Osteoblast (primary cell): ENCODE data around the gene BRME1. TPM values are rescaled to one million over a fixed set of nuclear protein-coding genes. Genes with fewer than 3 reads are reported as not detected.
A peak's percentile ranks its signal among the peaks of the same experiment; 100 is the strongest.
"Not testable (repeated sequence)": the region's sequence is repeated elsewhere in the genome, so short reads cannot be mapped to it uniquely, and the experiment has no call there.

Experiments used
- DNase-seq: peaks from one replicate; pipeline ENCODE4 v3.0.0; 2011; ENCODE audit warnings: low spot score, mixed read lengths; ENCODE audit not compliant: insufficient read length; ENCODE audit errors: missing footprints
- H2AFZ ChIP-seq: 2 replicates; pipeline ENCODE4 v1.6.0; 2011; ENCODE audit warnings: mild to moderate bottlenecking, low read length
- H3K27ac ChIP-seq: 2 replicates; pipeline ENCODE4 v1.5.1; 2011; ENCODE audit warnings: mild to moderate bottlenecking, low read depth, low read length, moderate library complexity
- H3K27me3 ChIP-seq: 2 replicates; pipeline ENCODE4 v1.6.0; 2012; ENCODE audit warnings: mild to moderate bottlenecking, control low read depth, inconsistent platforms, low read length, moderate library complexity; ENCODE audit not compliant: insufficient read depth
- H3K36me3 ChIP-seq: 2 replicates; pipeline ENCODE4 v1.5.1; 2011; ENCODE audit warnings: mild to moderate bottlenecking, low read length, control low read depth, moderate library complexity; ENCODE audit not compliant: insufficient read depth
- H3K4me1 ChIP-seq: 2 replicates; pipeline ENCODE4 v1.5.1; 2011; ENCODE audit warnings: mild to moderate bottlenecking, low read length, control low read depth, moderate library complexity; ENCODE audit not compliant: insufficient read depth
- H3K4me2 ChIP-seq: 2 replicates; pipeline ENCODE4 v1.6.0; 2011; ENCODE audit warnings: mild to moderate bottlenecking, low read length; ENCODE audit not compliant: insufficient read depth
- H3K4me3 ChIP-seq: fragments of 200-600 bp; sonication (generic); 3 replicates; pipeline ENCODE4 v1.5.1; 2012; ENCODE audit warnings: mild to moderate bottlenecking, low read length, inconsistent platforms; ENCODE audit not compliant: insufficient read depth
- H3K79me2 ChIP-seq: 2 replicates; pipeline ENCODE4 v1.6.0; 2012; ENCODE audit warnings: mild to moderate bottlenecking, low read length, control low read depth, inconsistent platforms; ENCODE audit not compliant: insufficient read depth
- H3K9me3 ChIP-seq: 2 replicates; pipeline ENCODE4 v1.5.1; 2011; ENCODE audit warnings: low read depth, low read length, control low read depth
- H4K20me1 ChIP-seq: 2 replicates; pipeline ENCODE4 v1.6.0; 2012; ENCODE audit warnings: mild to moderate bottlenecking, low read length, control low read depth; ENCODE audit not compliant: insufficient read depth
- total RNA-seq: library from RNA; depleted of rRNA; stranded (reverse); fragments of >200 nt; gene quantifications from 2 replicates; pipeline ENCODE4 v1.2.3, GENCODE V29; 2012
- TF ChIP-seq, protein P1 (sequence below): IDR thresholded peaks from 2 replicates; pipeline ENCODE4 v1.5.1; 2011; ENCODE audit warnings: mild to moderate bottlenecking, low read depth, low read length, moderate library complexity; ENCODE audit errors: extremely low read depth

BRME1 gene
- total RNA-seq, 1 donor, result 0.72 TPM

DNA sequence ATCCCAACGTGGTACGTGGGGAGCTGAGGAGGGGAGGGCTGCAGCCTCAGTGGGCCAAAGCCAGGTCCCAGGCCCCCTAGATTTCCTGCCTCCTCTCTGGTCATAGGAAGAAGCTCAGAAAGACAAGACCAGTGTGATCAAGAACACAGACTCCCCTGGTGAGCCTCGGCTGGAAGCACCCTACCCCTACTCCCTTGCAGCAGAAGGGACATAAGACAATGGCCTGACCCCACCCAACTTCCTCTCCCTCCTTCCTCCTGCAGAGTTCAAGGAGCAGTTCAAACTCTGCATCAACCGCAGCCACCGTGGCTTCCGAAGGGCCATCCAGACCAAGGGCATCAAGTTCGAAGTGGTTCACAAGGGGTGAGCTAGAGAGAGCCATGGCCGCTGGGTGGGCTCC is 20.8 kb upstream of the BRME1 start:
- Histone ChIP-seq H2AFZ (no peak overlapping the region), H3K9me3 (no peaks in the 10 kb centered on the region), H4K20me1 (no peaks in the 10 kb centered on the region), H3K79me2 (no peaks in the 10 kb centered on the region), H3K4me3 (no peak overlapping the region), H3K4me2 (no peak overlapping the region), H3K27me3 (no peaks in the 10 kb centered on the region), H3K4me1 (no peaks in the 10 kb centered on the region), H3K27ac (no peak overlapping the region), H3K36me3 (peaks cover 45% of the 10 kb centered on the region)
- peak; percentile 78 for DNase-seq
- TF ChIP-seq, protein P1, sequence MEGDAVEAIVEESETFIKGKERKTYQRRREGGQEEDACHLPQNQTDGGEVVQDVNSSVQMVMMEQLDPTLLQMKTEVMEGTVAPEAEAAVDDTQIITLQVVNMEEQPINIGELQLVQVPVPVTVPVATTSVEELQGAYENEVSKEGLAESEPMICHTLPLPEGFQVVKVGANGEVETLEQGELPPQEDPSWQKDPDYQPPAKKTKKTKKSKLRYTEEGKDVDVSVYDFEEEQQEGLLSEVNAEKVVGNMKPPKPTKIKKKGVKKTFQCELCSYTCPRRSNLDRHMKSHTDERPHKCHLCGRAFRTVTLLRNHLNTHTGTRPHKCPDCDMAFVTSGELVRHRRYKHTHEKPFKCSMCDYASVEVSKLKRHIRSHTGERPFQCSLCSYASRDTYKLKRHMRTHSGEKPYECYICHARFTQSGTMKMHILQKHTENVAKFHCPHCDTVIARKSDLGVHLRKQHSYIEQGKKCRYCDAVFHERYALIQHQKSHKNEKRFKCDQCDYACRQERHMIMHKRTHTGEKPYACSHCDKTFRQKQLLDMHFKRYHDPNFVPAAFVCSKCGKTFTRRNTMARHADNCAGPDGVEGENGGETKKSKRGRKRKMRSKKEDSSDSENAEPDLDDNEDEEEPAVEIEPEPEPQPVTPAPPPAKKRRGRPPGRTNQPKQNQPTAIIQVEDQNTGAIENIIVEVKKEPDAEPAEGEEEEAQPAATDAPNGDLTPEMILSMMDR, result no peak

DNA sequence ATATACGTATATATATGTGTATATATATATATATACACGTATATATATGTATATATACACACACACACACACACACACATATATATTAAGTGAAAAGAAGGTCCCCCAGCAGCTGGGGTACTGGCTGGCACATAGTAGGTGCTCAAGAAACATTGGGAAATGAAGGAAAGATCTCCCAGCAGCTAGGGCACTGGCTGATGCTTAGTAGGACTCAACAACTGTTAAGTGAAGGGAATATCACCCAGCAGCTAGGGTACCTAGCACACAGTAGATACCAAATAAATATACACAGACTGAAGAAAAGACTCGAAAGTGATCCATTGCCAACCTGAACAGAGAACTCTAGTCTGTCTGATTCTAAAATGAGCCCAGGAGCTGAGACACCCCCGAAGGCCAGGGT is 20.1 kb upstream of the BRME1 start:
- TF ChIP-seq, protein P1, result no peak
- Histone ChIP-seq H3K36me3 (peaks cover 46% of the 10 kb centered on the region), H2AFZ (no peak overlapping the region), H3K27ac (no peak overlapping the region), H3K9me3 (no peaks in the 10 kb centered on the region), H3K4me1 (no peaks in the 10 kb centered on the region), H3K79me2 (no peaks in the 10 kb centered on the region), H4K20me1 (no peaks in the 10 kb centered on the region), H3K4me3 (no peak overlapping the region), H3K4me2 (no peak overlapping the region), H3K27me3 (no peaks in the 10 kb centered on the region)
- DNase-seq, result peak; percentile 74

DNA sequence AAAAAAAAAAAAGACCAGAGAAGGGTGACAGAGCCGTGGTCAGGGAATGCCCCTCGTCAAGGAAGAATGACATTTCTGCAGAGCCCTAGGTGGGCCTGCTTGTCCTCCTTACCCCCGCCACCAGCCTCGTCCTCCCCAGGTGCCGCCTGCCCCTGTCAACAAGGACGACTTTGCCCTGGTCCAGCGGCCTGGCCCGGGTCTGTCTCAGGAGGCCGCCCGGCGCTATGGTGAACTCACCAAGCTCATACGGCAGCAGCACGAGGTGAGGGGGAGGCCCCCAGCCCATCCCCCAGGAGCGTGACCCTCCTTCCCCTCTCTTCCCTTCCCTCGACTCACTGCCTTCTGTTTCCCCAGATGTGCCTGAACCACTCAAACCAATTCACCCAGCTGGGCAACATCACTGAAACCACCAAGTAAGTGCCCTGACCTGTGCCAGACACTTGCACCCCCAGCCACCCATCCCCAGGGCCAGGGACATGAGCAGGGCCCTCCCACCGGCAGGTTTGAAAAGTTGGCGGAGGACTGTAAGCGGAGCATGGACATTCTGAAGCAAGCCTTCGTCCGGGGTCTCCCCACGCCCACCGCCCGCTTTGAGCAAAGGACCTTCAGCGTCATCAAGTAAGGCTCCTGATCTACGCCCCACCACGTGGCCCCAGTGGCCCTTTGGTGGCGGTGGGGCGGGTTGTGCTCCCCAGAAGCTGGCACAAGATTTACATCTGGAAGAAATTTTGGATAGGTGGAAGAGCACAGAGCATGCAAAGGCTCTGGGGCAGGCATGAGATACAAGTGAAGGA is 17.5 kb upstream of the BRME1 start:
- Histone ChIP-seq H3K4me1 (no peaks in the 10 kb centered on the region), H2AFZ (no peak overlapping the region), H4K20me1 (no peaks in the 10 kb centered on the region), H3K4me2 (no peak overlapping the region), H3K36me3 (peaks cover 55% of the 10 kb centered on the region), H3K27ac (no peak overlapping the region), H3K27me3 (no peaks in the 10 kb centered on the region), H3K9me3 (no peaks in the 10 kb centered on the region), H3K79me2 (no peaks in the 10 kb centered on the region), H3K4me3 (no peak overlapping the region)
- TF ChIP-seq, protein P1, result no peak
- DNase-seq, result peak; percentile 78

DNA sequence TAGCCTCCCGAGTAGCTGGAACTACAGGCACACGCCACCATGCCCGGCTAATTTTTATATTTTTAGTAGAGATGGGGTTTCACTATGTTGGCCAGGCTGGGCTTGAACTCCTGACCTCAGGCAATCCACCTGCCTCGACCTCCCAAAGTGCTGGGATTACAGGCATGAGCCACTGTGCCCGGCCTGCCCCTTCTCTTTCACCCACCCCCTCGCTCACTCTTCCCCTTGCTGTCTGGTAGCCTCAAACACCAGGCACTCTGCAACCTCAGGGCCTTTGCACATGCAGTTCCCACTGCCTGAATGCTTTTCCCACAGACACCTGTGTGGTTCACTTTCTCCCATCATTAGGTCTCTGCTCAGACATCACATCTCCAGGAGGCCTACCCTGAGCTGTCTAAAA is 16.2 kb upstream of the BRME1 start:
- H3K4me2 ChIP-seq, H3K4me3 ChIP-seq, DNase-seq, H4K20me1 ChIP-seq, H3K4me1 ChIP-seq, H3K79me2 ChIP-seq, H3K27ac ChIP-seq, H2AFZ ChIP-seq, H3K27me3 ChIP-seq, H3K9me3 ChIP-seq: not testable (repeated sequence)
- H3K36me3 ChIP-seq, result peaks cover 49% of the 10 kb centered on the region
